Tibial nerve (tissue), 4 donors: ENCODE data around the gene MCM3AP. TPM values are rescaled to one million over a fixed set of nuclear protein-coding genes. Genes with fewer than 3 reads are reported as not detected.

Experiments used
- DNase-seq, 2 donors: peaks; one replicate each; pipeline ENCODE4 v3.0.0-alpha.2; 2019; ENCODE audit warnings: low spot score in 2 of 2
- H3K27ac ChIP-seq, 4 donors: fragments of 200-600 bp; sonication (generic) in 3 of 4; one replicate each; pipeline ENCODE4 v1.5.1; 2017 to 2019; ENCODE audit warnings: mild to moderate bottlenecking in 1 of 4
- H3K27me3 ChIP-seq, 2 donors: fragments of 200-600 bp; sonication (generic) in 1 of 2; one replicate each; pipeline versions ENCODE4 v1.5.1 to v1.6.0; 2017 to 2019
- H3K36me3 ChIP-seq, 3 donors: fragments of 200-600 bp; sonication (generic); one replicate each; pipeline ENCODE4 v1.5.1; 2018 to 2019
- H3K4me1 ChIP-seq, 4 donors: fragments of 200-600 bp; sonication (generic) in 3 of 4; one replicate each; pipeline ENCODE4 v1.5.1; 2017 to 2019
- H3K4me3 ChIP-seq, 4 donors: fragments of 200-600 bp; sonication (generic) in 3 of 4; one replicate each; pipeline ENCODE4 v1.5.1; 2017 to 2019; ENCODE audit warnings: mild to moderate bottlenecking in 1 of 4, moderate library complexity in 1 of 4
- H3K9me3 ChIP-seq, 4 donors: fragments of 200-600 bp; sonication (generic) in 3 of 4; one replicate each; pipeline ENCODE4 v1.5.1; 2017 to 2019
- EP300 ChIP-seq, 2 donors: sonication (generic); formaldehyde crosslinking; IDR thresholded peaks; one replicate each; pipeline ENCODE4 v1.6.1; 2017; ENCODE audit warnings: antibody characterized with exemption in 2 of 2, mild to moderate bottlenecking in 1 of 2
- POLR2A ChIP-seq, 2 donors: fragments of 450-650 bp; IDR thresholded peaks; one replicate each; pipeline ENCODE4 v1.6.1; 2017; ENCODE audit warnings: antibody characterized with exemption in 2 of 2, mild to moderate bottlenecking in 2 of 2, moderate library complexity in 2 of 2
- WGBS, 2 donors: methylation state at CpG; one replicate each; pipeline ENCODE4 v1.1.5; 2018; 5-methylcytosine and 5-hydroxymethylcytosine counted together
- total RNA-seq, 4 donors: library from RNA; depleted of rRNA; stranded (reverse); fragments of >200 nt; gene quantifications; one replicate each; pipeline ENCODE4 v1.1.0, GENCODE V29; 2016
- TF ChIP-seq, protein P1 (sequence below), 5 experiments: fragments of 200-600 bp in 3 of 5; fragments of 450-650 bp in 2 of 5; sonication (generic) in 3 of 5; IDR thresholded peaks; one replicate each; pipeline ENCODE4 v1.5.1; 2016 to 2019; ENCODE audit warnings: antibody characterized with exemption in 5 of 5, mild to moderate bottlenecking in 3 of 5, moderate library complexity in 2 of 5

MCM3AP gene
- total RNA-seq, 4 donors from 2014 or later: 112 to 180 (median 146) TPM

DNA sequence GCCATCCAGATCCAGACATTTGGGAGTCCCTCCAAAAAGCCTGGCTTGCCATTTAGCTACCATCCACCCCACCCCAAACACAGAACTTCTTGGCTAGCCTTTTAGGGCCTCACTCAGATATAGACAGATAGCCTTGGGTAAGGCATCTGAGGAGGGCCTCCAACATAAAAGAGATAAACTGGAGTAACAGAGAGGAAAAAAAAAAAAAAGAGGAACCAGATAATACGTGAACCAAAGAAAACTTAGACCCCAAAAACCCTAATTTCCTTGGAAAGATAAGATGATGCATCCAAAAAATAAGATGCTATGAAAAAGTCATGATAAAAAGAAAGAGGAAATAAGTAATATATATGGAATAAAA is 37.0 kb downstream of the MCM3AP start:
- Histone ChIP-seq H3K36me3 (peaks cover 6 to 100% (median 41%) of the 10 kb centered on the region in 3 donors), H3K27ac (no peak overlapping the region), H3K4me1 (no peaks in the 10 kb centered on the region), H3K4me3 (no peak overlapping the region), H3K9me3 (no peaks in the 10 kb centered on the region), H3K27me3 (no peaks in the 10 kb centered on the region)
- DNase-seq: no peak
- 86 to 93% methylated on average over 1 of the region's 1 CpG for WGBS, 2 donors
- TF ChIP-seq EP300 (IDR thresholded peaks at IDR 0.05) (no peak), POLR2A (IDR thresholded peaks at IDR 0.05) (no peak)
- TF ChIP-seq, protein P1, sequence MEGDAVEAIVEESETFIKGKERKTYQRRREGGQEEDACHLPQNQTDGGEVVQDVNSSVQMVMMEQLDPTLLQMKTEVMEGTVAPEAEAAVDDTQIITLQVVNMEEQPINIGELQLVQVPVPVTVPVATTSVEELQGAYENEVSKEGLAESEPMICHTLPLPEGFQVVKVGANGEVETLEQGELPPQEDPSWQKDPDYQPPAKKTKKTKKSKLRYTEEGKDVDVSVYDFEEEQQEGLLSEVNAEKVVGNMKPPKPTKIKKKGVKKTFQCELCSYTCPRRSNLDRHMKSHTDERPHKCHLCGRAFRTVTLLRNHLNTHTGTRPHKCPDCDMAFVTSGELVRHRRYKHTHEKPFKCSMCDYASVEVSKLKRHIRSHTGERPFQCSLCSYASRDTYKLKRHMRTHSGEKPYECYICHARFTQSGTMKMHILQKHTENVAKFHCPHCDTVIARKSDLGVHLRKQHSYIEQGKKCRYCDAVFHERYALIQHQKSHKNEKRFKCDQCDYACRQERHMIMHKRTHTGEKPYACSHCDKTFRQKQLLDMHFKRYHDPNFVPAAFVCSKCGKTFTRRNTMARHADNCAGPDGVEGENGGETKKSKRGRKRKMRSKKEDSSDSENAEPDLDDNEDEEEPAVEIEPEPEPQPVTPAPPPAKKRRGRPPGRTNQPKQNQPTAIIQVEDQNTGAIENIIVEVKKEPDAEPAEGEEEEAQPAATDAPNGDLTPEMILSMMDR (IDR thresholded peaks at IDR 0.05): no peak

DNA sequence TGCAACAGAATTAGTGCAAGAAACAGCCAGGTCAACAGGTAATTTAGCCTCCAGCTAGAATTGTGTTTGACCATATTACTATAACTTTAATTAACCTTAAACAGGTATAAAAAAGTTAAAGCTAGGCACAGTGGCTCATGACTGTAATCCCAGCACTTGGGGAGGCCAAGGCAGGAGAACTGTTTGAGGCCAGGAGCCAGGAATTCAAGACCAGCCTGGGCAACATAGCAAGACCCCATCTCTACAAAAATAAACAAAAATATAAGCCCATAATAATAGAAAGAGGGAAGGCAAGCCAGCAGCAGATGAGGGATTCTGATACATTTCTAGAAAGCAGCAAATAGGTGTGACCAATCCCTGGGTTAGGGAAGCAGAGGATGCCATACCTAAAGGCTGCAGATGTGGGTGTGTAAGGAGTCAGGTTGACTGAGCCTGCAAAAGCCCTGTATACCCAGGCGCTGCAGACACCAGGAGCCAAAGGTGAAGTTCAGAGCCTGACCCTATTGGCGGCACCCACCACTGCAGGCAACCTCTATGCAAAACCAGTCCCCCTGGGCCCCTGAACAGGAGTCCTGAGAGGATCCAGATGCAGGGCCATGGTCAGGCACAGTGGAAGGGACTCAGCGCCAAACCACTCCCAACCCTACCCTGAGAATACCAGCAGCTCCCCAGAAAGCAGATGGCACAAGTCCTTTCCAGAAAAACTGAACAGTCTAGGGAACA is 37.6 kb downstream of the MCM3AP start:
- no peaks in the 10 kb centered on the region for H3K4me1 ChIP-seq
- no peak for DNase-seq
- no peak overlapping the region for H3K4me3 ChIP-seq
- 94 to 98% methylated on average over 2 to 3 of the region's 3 CpGs for WGBS, 2 donors
- no peak overlapping the region for H3K27ac ChIP-seq
- H3K9me3 ChIP-seq: no peaks in the 10 kb centered on the region
- TF ChIP-seq POLR2A (IDR thresholded peaks at IDR 0.05) (no peak), EP300 (IDR thresholded peaks at IDR 0.05) (no peak)
- H3K27me3 ChIP-seq: no peaks in the 10 kb centered on the region
- H3K36me3 ChIP-seq: peaks cover 9 to 100% (median 47%) of the 10 kb centered on the region in 3 donors

DNA sequence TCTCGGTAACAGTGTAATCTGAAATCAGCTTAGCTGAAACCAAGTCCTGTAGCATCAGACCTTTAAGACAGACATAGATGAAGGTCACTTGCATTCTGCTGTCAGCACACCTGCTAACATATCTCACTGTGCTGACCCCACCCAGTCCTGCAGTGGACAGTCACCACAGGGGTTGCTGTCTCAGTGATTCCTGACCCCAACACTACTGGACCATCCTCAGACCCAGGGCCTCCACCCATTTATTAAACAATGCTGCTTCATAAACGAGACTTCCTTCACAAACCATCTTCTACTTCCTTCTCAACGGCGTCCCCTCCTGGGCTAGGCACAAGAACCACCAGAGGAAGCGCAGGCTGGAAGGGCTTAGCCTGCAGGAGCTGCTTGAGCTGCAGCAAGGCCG is 39.1 kb downstream of the MCM3AP start:
- no peak for DNase-seq
- no peaks in the 10 kb centered on the region for H3K4me1 ChIP-seq
- no peaks in the 10 kb centered on the region for H3K27me3 ChIP-seq
- H3K4me3 ChIP-seq: no peak overlapping the region
- H3K27ac ChIP-seq: no peak overlapping the region
- peaks cover 9 to 100% (median 44%) of the 10 kb centered on the region in 3 donors for H3K36me3 ChIP-seq
- WGBS, 2 donors: 88 to 90% methylated on average over 6 of the region's 6 CpGs
- TF ChIP-seq POLR2A (IDR thresholded peaks at IDR 0.05) (no peak), EP300 (IDR thresholded peaks at IDR 0.05) (no peak)
- TF ChIP-seq, protein P1 (IDR thresholded peaks at IDR 0.05): no peak
- H3K9me3 ChIP-seq: no peaks in the 10 kb centered on the region

DNA sequence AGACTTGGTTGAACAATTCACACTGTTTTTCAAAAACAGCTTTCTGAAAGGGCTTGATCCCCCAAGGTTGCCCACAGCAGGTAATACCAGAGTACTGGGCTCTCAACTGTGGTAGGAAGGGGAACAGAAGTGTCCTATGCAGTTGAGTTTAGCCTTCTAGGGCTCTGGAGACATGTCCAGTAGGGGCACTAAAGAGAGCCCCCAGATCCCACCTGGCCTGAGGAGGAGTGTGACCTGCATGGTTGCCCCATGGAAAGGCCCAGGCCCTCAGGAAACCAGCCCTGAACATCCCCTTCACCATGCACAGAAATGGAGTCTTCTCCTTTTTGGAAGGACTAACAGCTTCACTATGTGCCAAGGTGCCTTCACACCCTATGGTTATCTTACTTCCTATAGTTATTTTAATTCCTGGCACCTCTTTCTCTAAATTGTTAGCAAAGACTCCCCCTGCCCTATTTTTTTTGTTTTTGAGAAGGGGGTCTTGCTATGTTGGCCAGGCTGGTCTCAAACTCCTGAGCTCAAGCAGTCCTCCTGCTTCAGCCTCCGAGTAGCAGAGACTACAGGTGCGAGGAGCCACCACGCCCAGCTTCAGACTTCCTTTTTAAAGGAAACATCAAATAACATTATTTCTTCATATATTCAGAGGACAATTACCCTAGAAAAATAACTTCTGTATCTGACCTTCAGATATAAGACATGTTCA is 40.0 kb downstream of the MCM3AP start:
- Histone ChIP-seq H3K9me3 (no peaks in the 10 kb centered on the region), H3K4me1 (no peaks in the 10 kb centered on the region), H3K4me3 (no peak overlapping the region), H3K36me3 (peaks cover 9 to 100% (median 42%) of the 10 kb centered on the region in 3 donors), H3K27me3 (no peaks in the 10 kb centered on the region), H3K27ac (no peak overlapping the region)
- no peak for DNase-seq
- TF ChIP-seq EP300 (IDR thresholded peaks at IDR 0.05) (no peak), POLR2A (IDR thresholded peaks at IDR 0.05) (no peak)
- TF ChIP-seq, protein P1 (IDR thresholded peaks at IDR 0.05): no peak
- WGBS, 2 donors: 79 to 97% methylated on average over 3 of the region's 3 CpGs

DNA sequence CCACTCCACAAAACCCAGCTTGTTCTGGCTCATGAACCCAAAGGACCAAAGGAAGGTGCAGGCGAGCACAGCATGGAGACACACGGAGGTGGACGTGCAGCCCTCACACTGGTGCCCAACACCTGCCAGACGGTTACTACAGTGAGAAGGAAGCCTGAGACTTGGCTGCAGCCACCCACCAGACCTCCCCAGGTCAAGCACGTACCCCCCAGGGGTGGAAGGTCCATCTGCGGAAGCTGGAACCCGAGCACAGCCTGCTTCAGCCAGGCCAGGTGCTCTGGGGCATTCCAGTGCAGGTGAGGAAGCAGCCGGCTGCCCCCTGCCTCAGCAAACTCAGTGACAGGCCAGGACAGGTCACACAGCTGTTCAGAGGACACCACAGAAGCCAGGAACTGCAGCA is 40.8 kb downstream of the MCM3AP start:
- Histone ChIP-seq H3K36me3 (peaks cover 9 to 100% (median 34%) of the 10 kb centered on the region in 3 donors), H3K27me3 (no peaks in the 10 kb centered on the region), H3K4me3 (no peak overlapping the region), H3K4me1 (no peaks in the 10 kb centered on the region), H3K9me3 (no peaks in the 10 kb centered on the region), H3K27ac (no peak overlapping the region)
- TF ChIP-seq, protein P1 (IDR thresholded peaks at IDR 0.05): no peak
- TF ChIP-seq POLR2A (IDR thresholded peaks at IDR 0.05) (no peak), EP300 (IDR thresholded peaks at IDR 0.05) (no peak)
- 92 to 94% methylated on average over 5 to 8 of the region's 8 CpGs for WGBS, 2 donors
- DNase-seq: no peak
